Uterus (tissue), 4 donors: Measurements from ENCODE around the gene DAPK2. TPM values are rescaled to one million over a fixed set of nuclear protein-coding genes. Genes with fewer than 3 reads are reported as not detected.

Experiments
- DNase-seq, 2 donors: peaks; one replicate each; pipeline ENCODE4 v3.0.0-alpha.2; 2019 to 2020
- H3K27ac ChIP-seq, 2 donors: fragments of 200-600 bp; sonication (generic); 1 replicate in 1 of 2; 2 replicates in 1 of 2; pipeline ENCODE4 v1.5.1; 2016 to 2018
- H3K27me3 ChIP-seq, 2 donors: fragments of 200-600 bp; sonication (generic); one replicate each; pipeline ENCODE4 v1.5.1; 2018 to 2019; ENCODE audit warnings: control low read depth in 1 of 2
- H3K36me3 ChIP-seq, 2 donors: fragments of 200-600 bp; sonication (generic); one replicate each; pipeline ENCODE4 v1.5.1; 2019; ENCODE audit warnings: control low read depth in 1 of 2
- H3K4me1 ChIP-seq, 2 donors: fragments of 200-600 bp; sonication (generic); one replicate each; pipeline ENCODE4 v1.5.1; 2018 to 2019; ENCODE audit warnings: control low read depth in 1 of 2
- H3K4me3 ChIP-seq, 2 donors: fragments of 200-600 bp; sonication (generic); 1 replicate in 1 of 2; 2 replicates in 1 of 2; pipeline ENCODE4 v1.5.1; 2018 to 2019; ENCODE audit warnings: mild to moderate bottlenecking in 1 of 2
- H3K9me3 ChIP-seq, 2 donors: fragments of 200-600 bp; sonication (generic); one replicate each; pipeline ENCODE4 v1.5.1; 2019; ENCODE audit warnings: control low read depth in 1 of 2
- CTCF ChIP-seq, 4 experiments: fragments of 200-600 bp in 2 of 4; fragments of 450-650 bp in 2 of 4; sonication (generic) in 2 of 4; IDR thresholded peaks; one replicate each; pipeline ENCODE4 v1.5.1; 2016 to 2019; ENCODE audit warnings: antibody characterized with exemption in 4 of 4, mild to moderate bottlenecking in 2 of 4, moderate library complexity in 1 of 4
- POLR2A ChIP-seq, 2 donors: fragments of 450-650 bp; IDR thresholded peaks; one replicate each; pipeline ENCODE4 v1.6.1; 2016; ENCODE audit warnings: antibody characterized with exemption in 2 of 2, mild to moderate bottlenecking in 1 of 2, moderate library complexity in 1 of 2
- intact Hi-C: fragments of 100-400 bp; cut with DNase I; formaldehyde crosslinking; loops from one replicate; pipeline ENCODE4 v1.15.1; 2023; ENCODE audit warnings: low total_unique reads
- total RNA-seq, 4 donors: library from RNA; depleted of rRNA in 3 of 4; stranded (reverse); fragments of >200 nt in 3 of 4; gene quantifications; one replicate each; pipeline versions ENCODE4 v1.1.0 to v1.2.4, GENCODE V29; 2014 to 2023
- donor health status: DM: yes; HTN: yes; CAD: no.

DAPK2 gene
- total RNA-seq, 4 donors from 2014 or later: 0.88 to 5.3 (median 1.4) TPM

GRCh38 chr15:63974021-63974420, 72.3 kb downstream of the DAPK2 start:
- Histone ChIP-seq H3K27me3 (no peaks in the 10 kb centered on the region), H3K36me3 (no peaks in the 10 kb centered on the region), H3K4me3 (no peak overlapping the region), H3K9me3 (no peaks in the 10 kb centered on the region), H3K4me1 (no peaks in the 10 kb centered on the region), H3K27ac (peak overlapping the region in 1 of 2 donors; percentile 63)
- no peak for TF ChIP-seq POLR2A (IDR thresholded peaks at IDR 0.05)
- TF ChIP-seq CTCF (IDR thresholded peaks at IDR 0.05): no peak
- intact Hi-C loops: no loop called here
- no peak for DNase-seq

- DNase-seq: no peak
- Histone ChIP-seq H3K27me3 (no peaks in the 10 kb centered on the region), H3K36me3 (no peaks in the 10 kb centered on the region), H3K4me3 (no peak overlapping the region), H3K27ac (no peak overlapping the region), H3K4me1 (no peaks in the 10 kb centered on the region), H3K9me3 (no peaks in the 10 kb centered on the region)
- TF ChIP-seq CTCF (IDR thresholded peaks at IDR 0.05) (no peak), POLR2A (IDR thresholded peaks at IDR 0.05) (no peak)
- intact Hi-C loops: no loop called here
Observed at GRCh38 chr15:63973212-63974009, 72.9 kb downstream of the DAPK2 start.

- no peak for DNase-seq
- no peaks in the 10 kb centered on the region for H3K27me3 ChIP-seq
Observed at GRCh38 chr15:63972801-63973200, 73.5 kb downstream of the DAPK2 start.

GRCh38 chr15:63971904-63972303, 74.4 kb downstream of the DAPK2 start:
- Histone ChIP-seq H3K27ac (no peak overlapping the region), H3K27me3 (no peaks in the 10 kb centered on the region), H3K9me3 (no peaks in the 10 kb centered on the region), H3K4me3 (no peak overlapping the region), H3K36me3 (no peaks in the 10 kb centered on the region), H3K4me1 (no peaks in the 10 kb centered on the region)
- TF ChIP-seq CTCF (IDR thresholded peaks at IDR 0.05) (no peak), POLR2A (IDR thresholded peaks at IDR 0.05) (no peak)
- no peak for DNase-seq
- intact Hi-C loops: no loop called here

More at GRCh38 chr15:63972801-63973200, 73.5 kb downstream of the DAPK2 start:
- no peaks in the 10 kb centered on the region for H3K9me3 ChIP-seq
- TF ChIP-seq POLR2A (IDR thresholded peaks at IDR 0.05) (no peak), CTCF (IDR thresholded peaks at IDR 0.05) (no peak)
- no peaks in the 10 kb centered on the region for H3K4me1 ChIP-seq
- H3K27ac ChIP-seq: no peak overlapping the region
- no peaks in the 10 kb centered on the region for H3K36me3 ChIP-seq
- intact Hi-C loops: no loop called here
- H3K4me3 ChIP-seq: no peak overlapping the region

GRCh38 chr15:63971427-63971805, 74.9 kb downstream of the DAPK2 start:
- no peak overlapping the region for H3K4me3 ChIP-seq
- H3K36me3 ChIP-seq: no peaks in the 10 kb centered on the region
- TF ChIP-seq POLR2A (IDR thresholded peaks at IDR 0.05): no peak
- TF ChIP-seq CTCF (IDR thresholded peaks at IDR 0.05): no peak
- no peaks in the 10 kb centered on the region for H3K27me3 ChIP-seq
- H3K9me3 ChIP-seq: no peaks in the 10 kb centered on the region
- no peak overlapping the region for H3K27ac ChIP-seq
- intact Hi-C loops: no loop called here
- DNase-seq: no peak
- no peaks in the 10 kb centered on the region for H3K4me1 ChIP-seq
